Osteoblast (primary cell): ENCODE measurements around the gene SPOCD1. TPM values are rescaled to one million over a fixed set of nuclear protein-coding genes. Genes with fewer than 3 reads are reported as not detected.

Experiments used
- DNase-seq: peaks from one replicate; pipeline ENCODE4 v3.0.0; 2011; ENCODE audit warnings: low spot score, mixed read lengths; ENCODE audit not compliant: insufficient read length; ENCODE audit errors: missing footprints
- H2AFZ ChIP-seq: 2 replicates; pipeline ENCODE4 v1.6.0; 2011; ENCODE audit warnings: mild to moderate bottlenecking, low read length
- H3K27ac ChIP-seq: 2 replicates; pipeline ENCODE4 v1.5.1; 2011; ENCODE audit warnings: mild to moderate bottlenecking, low read depth, low read length, moderate library complexity
- H3K27me3 ChIP-seq: 2 replicates; pipeline ENCODE4 v1.6.0; 2012; ENCODE audit warnings: mild to moderate bottlenecking, control low read depth, inconsistent platforms, low read length, moderate library complexity; ENCODE audit not compliant: insufficient read depth
- H3K36me3 ChIP-seq: 2 replicates; pipeline ENCODE4 v1.5.1; 2011; ENCODE audit warnings: mild to moderate bottlenecking, low read length, control low read depth, moderate library complexity; ENCODE audit not compliant: insufficient read depth
- H3K4me1 ChIP-seq: 2 replicates; pipeline ENCODE4 v1.5.1; 2011; ENCODE audit warnings: mild to moderate bottlenecking, low read length, control low read depth, moderate library complexity; ENCODE audit not compliant: insufficient read depth
- H3K4me2 ChIP-seq: 2 replicates; pipeline ENCODE4 v1.6.0; 2011; ENCODE audit warnings: mild to moderate bottlenecking, low read length; ENCODE audit not compliant: insufficient read depth
- H3K4me3 ChIP-seq: fragments of 200-600 bp; sonication (generic); 3 replicates; pipeline ENCODE4 v1.5.1; 2012; ENCODE audit warnings: mild to moderate bottlenecking, low read length, inconsistent platforms; ENCODE audit not compliant: insufficient read depth
- H3K79me2 ChIP-seq: 2 replicates; pipeline ENCODE4 v1.6.0; 2012; ENCODE audit warnings: mild to moderate bottlenecking, low read length, control low read depth, inconsistent platforms; ENCODE audit not compliant: insufficient read depth
- H3K9me3 ChIP-seq: 2 replicates; pipeline ENCODE4 v1.5.1; 2011; ENCODE audit warnings: low read depth, low read length, control low read depth
- H4K20me1 ChIP-seq: 2 replicates; pipeline ENCODE4 v1.6.0; 2012; ENCODE audit warnings: mild to moderate bottlenecking, low read length, control low read depth; ENCODE audit not compliant: insufficient read depth
- CTCF ChIP-seq: IDR thresholded peaks from 2 replicates; pipeline ENCODE4 v1.5.1; 2011; ENCODE audit warnings: mild to moderate bottlenecking, low read depth, low read length, moderate library complexity; ENCODE audit errors: extremely low read depth
- total RNA-seq: library from RNA; depleted of rRNA; stranded (reverse); fragments of >200 nt; gene quantifications from 2 replicates; pipeline ENCODE4 v1.2.3, GENCODE V29; 2012

SPOCD1 gene
- total RNA-seq, 1 donor = 58.6 TPM

GRCh38 chr1:31859719-31860118 lies 43.9 kb upstream of the SPOCD1 start:
- peaks cover 9% of the 10 kb centered on the region for H3K4me1 ChIP-seq
- H4K20me1 ChIP-seq = no peaks in the 10 kb centered on the region
- TF ChIP-seq CTCF = no peak
- H3K9me3 ChIP-seq = no peaks in the 10 kb centered on the region
- no peak overlapping the region for H2AFZ ChIP-seq
- no peak overlapping the region for H3K4me3 ChIP-seq
- H3K79me2 ChIP-seq = no peaks in the 10 kb centered on the region
- no peaks in the 10 kb centered on the region for H3K27me3 ChIP-seq
- H3K36me3 ChIP-seq = no peaks in the 10 kb centered on the region
- no peak overlapping the region for H3K27ac ChIP-seq
- DNase-seq = no peak
- no peak overlapping the region for H3K4me2 ChIP-seq

GRCh38 chr1:31859044-31859443 lies 43.2 kb upstream of the SPOCD1 start:
- Histone ChIP-seq H3K4me3 (no peak overlapping the region), H3K4me2 (no peak overlapping the region), H3K79me2 (no peaks in the 10 kb centered on the region), H3K9me3 (no peaks in the 10 kb centered on the region), H3K27me3 (no peaks in the 10 kb centered on the region), H3K36me3 (no peaks in the 10 kb centered on the region), H3K27ac (no peak overlapping the region), H2AFZ (no peak overlapping the region), H3K4me1 (peaks cover 9% of the 10 kb centered on the region), H4K20me1 (no peaks in the 10 kb centered on the region)
- TF ChIP-seq CTCF = no peak
- no peak for DNase-seq

- DNase-seq = no peak
- no peaks in the 10 kb centered on the region for H3K27me3 ChIP-seq
- no peaks in the 10 kb centered on the region for H3K79me2 ChIP-seq
- no peaks in the 10 kb centered on the region for H3K9me3 ChIP-seq
- no peak overlapping the region for H2AFZ ChIP-seq
- no peak overlapping the region for H3K4me3 ChIP-seq
- no peak overlapping the region for H3K4me2 ChIP-seq
- H3K36me3 ChIP-seq = no peaks in the 10 kb centered on the region
- peaks cover 9% of the 10 kb centered on the region for H3K4me1 ChIP-seq
- no peaks in the 10 kb centered on the region for H4K20me1 ChIP-seq
- TF ChIP-seq CTCF = no peak
- H3K27ac ChIP-seq = no peak overlapping the region
Measured at GRCh38 chr1:31857863-31858262, 42.0 kb upstream of the SPOCD1 start.

DNA sequence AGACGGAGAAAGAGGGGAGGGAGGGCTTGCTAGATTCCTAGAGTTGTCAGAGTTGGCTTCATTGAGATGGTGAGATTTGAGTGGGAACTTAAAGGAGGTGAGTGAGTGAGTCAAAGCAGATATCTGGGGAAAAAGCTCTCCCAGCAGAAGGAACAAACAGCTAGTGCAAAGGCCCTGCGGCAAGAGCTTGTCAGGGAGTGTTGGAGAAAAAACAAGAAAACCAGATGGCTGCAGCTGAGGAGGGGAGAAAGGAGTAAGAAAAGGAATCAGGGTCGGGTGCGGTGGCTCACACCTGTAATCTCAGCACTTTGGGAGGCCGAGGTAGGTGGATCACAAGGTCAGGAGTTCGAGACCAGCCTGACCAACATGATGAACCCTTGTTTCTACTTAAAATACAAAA lies 40.3 kb upstream of the SPOCD1 start:
- Histone ChIP-seq H3K4me2 (no peak overlapping the region), H3K79me2 (no peaks in the 10 kb centered on the region), H3K4me1 (peaks cover 9% of the 10 kb centered on the region), H3K27me3 (no peaks in the 10 kb centered on the region), H3K27ac (no peak overlapping the region), H4K20me1 (no peaks in the 10 kb centered on the region), H3K4me3 (no peak overlapping the region), H2AFZ (peak overlapping the region; percentile 89), H3K36me3 (no peaks in the 10 kb centered on the region), H3K9me3 (no peaks in the 10 kb centered on the region)
- no peak for DNase-seq
- TF ChIP-seq CTCF = no peak
